ENCODE results near the gene ADARB2.

DNA sequence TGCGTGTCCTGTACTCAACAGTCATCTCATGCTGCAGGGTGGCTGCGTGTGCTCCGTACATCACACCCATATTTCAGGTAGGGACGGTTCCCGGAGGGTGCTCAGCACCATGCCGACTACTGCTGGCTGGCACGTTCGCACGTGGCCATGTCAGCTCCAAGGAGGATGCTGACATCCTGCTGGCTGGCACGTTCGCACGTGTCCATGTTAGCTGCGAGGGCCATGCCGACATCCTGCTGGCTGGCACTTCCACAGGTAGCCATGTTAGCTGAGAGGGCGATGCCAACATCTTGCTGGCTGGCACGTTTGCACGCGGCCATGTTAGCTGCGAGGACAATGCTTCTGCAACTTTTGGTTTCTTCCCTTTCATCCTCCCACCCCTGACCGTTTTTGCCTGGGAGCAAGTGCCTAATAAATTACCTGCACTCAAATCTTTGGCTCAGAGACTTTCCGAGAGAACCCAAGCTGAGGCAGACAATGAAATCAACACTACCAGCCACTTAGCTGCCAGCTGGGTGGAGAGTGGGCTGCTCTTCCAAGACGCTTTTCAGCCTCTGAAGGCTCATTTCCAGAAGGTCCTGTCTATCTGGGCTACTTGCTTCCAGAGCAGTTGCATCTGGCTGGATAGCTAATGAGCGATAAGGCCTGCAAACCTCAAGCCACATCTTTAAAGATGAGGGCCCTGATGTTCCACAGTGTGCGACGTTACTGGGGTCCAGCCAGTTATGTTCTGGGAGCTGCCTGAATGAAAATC, 576.6 kb downstream of the ADARB2 start:
- TF ChIP-seq, protein P1, sequence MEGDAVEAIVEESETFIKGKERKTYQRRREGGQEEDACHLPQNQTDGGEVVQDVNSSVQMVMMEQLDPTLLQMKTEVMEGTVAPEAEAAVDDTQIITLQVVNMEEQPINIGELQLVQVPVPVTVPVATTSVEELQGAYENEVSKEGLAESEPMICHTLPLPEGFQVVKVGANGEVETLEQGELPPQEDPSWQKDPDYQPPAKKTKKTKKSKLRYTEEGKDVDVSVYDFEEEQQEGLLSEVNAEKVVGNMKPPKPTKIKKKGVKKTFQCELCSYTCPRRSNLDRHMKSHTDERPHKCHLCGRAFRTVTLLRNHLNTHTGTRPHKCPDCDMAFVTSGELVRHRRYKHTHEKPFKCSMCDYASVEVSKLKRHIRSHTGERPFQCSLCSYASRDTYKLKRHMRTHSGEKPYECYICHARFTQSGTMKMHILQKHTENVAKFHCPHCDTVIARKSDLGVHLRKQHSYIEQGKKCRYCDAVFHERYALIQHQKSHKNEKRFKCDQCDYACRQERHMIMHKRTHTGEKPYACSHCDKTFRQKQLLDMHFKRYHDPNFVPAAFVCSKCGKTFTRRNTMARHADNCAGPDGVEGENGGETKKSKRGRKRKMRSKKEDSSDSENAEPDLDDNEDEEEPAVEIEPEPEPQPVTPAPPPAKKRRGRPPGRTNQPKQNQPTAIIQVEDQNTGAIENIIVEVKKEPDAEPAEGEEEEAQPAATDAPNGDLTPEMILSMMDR (IDR thresholded peaks at IDR 0.05) = no peak
- TF ChIP-seq POLR2AphosphoS5 (IDR thresholded peaks at IDR 0.05) = no peak

All from suprapubic skin (tissue), 3 donors.